Sigmoid colon (tissue), 7 donors: ENCODE data around the gene FMN2. TPM values are rescaled to one million over a fixed set of nuclear protein-coding genes. Genes with fewer than 3 reads are reported as not detected.
A peak's percentile ranks its signal among the peaks of the same experiment; 100 is the strongest.

Experiments
- DNase-seq: peaks from one replicate; pipeline ENCODE4 v3.0.0-alpha.2; 2019
- H3K27ac ChIP-seq, 4 donors: fragments of 200-600 bp; sonication (generic); one replicate each; pipeline ENCODE4 v1.5.1; 2016 to 2019; ENCODE audit warnings: mild to moderate bottlenecking in 1 of 4
- H3K27me3 ChIP-seq, 3 donors: fragments of 200-600 bp; sonication (generic); one replicate each; pipeline ENCODE4 v1.5.1; 2019; ENCODE audit warnings: mild to moderate bottlenecking in 1 of 3
- H3K36me3 ChIP-seq, 4 donors: fragments of 200-600 bp; sonication (generic); one replicate each; pipeline ENCODE4 v1.5.1; 2016 to 2019
- H3K4me1 ChIP-seq, 4 donors: fragments of 200-600 bp; sonication (generic); one replicate each; pipeline ENCODE4 v1.5.1; 2017 to 2019
- H3K4me3 ChIP-seq, 4 donors: fragments of 200-600 bp; sonication (generic); one replicate each; pipeline ENCODE4 v1.5.1; 2017 to 2019; ENCODE audit warnings: mild to moderate bottlenecking in 2 of 4, moderate library complexity in 1 of 4
- H3K9me3 ChIP-seq, 4 donors: fragments of 200-600 bp in 3 of 4; sonication (generic) in 3 of 4; one replicate each; pipeline versions ENCODE4 v1.5.1 to v1.6.1; 2013 to 2019
- EP300 ChIP-seq, 4 donors: sonication (generic); formaldehyde crosslinking; IDR thresholded peaks; one replicate each; pipeline ENCODE4 v1.6.1; 2017; ENCODE audit warnings: antibody characterized with exemption in 4 of 4
- POLR2A ChIP-seq, 2 donors: fragments of 450-650 bp; IDR thresholded peaks; one replicate each; pipeline ENCODE4 v1.6.1; 2016; ENCODE audit warnings: antibody characterized with exemption in 2 of 2, mild to moderate bottlenecking in 2 of 2, moderate library complexity in 2 of 2
- POLR2AphosphoS5 ChIP-seq, 4 donors: sonication (generic); formaldehyde crosslinking; IDR thresholded peaks; one replicate each; pipeline ENCODE4 v1.6.1; 2017; ENCODE audit warnings: antibody characterized with exemption in 4 of 4
- WGBS, 2 donors: extraction: QIAGEN DNeasy Blood & Tissue Kit; methylation state at CpG; one replicate each; pipeline ENCODE4 v1.1.7; 2013; 5-methylcytosine and 5-hydroxymethylcytosine counted together
- intact Hi-C: fragments of 100-400 bp; cut with DNase I; formaldehyde crosslinking; loops from one replicate; pipeline ENCODE4 v1.15.1; 2023
- polyA plus RNA-seq, 3 donors: library from polyadenylated mRNA; stranded (reverse); fragments of 200-250 nt; gene quantifications; one replicate each; pipeline ENCODE4 v1.2.3, GENCODE V29; 2013
- total RNA-seq, 4 donors: library from RNA; depleted of rRNA; stranded (reverse); fragments of >200 nt; gene quantifications; one replicate each; pipeline ENCODE4 v1.1.0, GENCODE V29; 2016
- TF ChIP-seq, protein P1 (sequence below), 4 experiments: fragments of 450-650 bp in 3 of 4; fragments of 200-600 bp in 1 of 4; IDR thresholded peaks; one replicate each; pipeline ENCODE4 v1.5.1; 2016 to 2019; ENCODE audit warnings: antibody characterized with exemption in 4 of 4, mild to moderate bottlenecking in 3 of 4, moderate library complexity in 2 of 4
- donor health status: healthy with polysubstance abuse.
- donor health status: Bipolar disorder and iron deficiency.
- donor health status: healthy.

Gene FMN2
- total and polyA plus RNA-seq, 7 donors: 1.5 to 16.9 (median 10.3) TPM

DNA sequence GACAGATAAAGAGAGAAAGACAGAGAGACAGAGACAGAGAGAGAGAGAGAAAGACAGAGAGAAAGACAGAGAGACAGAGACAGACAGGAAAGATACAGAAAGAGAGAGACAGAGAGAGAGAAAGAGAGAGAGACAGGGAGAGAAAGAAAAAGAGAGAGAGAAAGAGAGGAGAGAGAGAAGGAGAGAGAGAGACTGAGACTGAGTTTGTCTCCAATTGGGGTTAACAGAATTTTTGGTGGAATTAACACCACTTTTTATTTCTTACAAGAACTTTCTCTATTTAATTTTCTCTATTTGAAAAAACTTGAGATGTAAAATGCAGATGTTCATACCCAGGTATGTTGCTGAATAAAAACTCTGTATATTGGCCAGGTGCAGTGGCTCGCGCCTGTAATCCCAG, 56.6 kb downstream of the FMN2 start:
- H3K27me3 ChIP-seq: no peaks in the 10 kb centered on the region
- no peaks in the 10 kb centered on the region for H3K36me3 ChIP-seq
- H3K4me3 ChIP-seq: no peak overlapping the region
- no peak for TF ChIP-seq EP300 (IDR thresholded peaks at IDR 0.05)
- TF ChIP-seq, protein P1, sequence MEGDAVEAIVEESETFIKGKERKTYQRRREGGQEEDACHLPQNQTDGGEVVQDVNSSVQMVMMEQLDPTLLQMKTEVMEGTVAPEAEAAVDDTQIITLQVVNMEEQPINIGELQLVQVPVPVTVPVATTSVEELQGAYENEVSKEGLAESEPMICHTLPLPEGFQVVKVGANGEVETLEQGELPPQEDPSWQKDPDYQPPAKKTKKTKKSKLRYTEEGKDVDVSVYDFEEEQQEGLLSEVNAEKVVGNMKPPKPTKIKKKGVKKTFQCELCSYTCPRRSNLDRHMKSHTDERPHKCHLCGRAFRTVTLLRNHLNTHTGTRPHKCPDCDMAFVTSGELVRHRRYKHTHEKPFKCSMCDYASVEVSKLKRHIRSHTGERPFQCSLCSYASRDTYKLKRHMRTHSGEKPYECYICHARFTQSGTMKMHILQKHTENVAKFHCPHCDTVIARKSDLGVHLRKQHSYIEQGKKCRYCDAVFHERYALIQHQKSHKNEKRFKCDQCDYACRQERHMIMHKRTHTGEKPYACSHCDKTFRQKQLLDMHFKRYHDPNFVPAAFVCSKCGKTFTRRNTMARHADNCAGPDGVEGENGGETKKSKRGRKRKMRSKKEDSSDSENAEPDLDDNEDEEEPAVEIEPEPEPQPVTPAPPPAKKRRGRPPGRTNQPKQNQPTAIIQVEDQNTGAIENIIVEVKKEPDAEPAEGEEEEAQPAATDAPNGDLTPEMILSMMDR (IDR thresholded peaks at IDR 0.05): no peak
- TF ChIP-seq POLR2AphosphoS5 (IDR thresholded peaks at IDR 0.05): no peak
- no peak for TF ChIP-seq POLR2A (IDR thresholded peaks at IDR 0.05)
- WGBS, 2 donors: 97 to 98% methylated on average over 2 of the region's 2 CpGs
- H3K9me3 ChIP-seq: no peaks in the 10 kb centered on the region
- no peaks in the 10 kb centered on the region for H3K4me1 ChIP-seq
- no peak for DNase-seq
- no peak overlapping the region for H3K27ac ChIP-seq
- intact Hi-C loops: no loop called here

DNA sequence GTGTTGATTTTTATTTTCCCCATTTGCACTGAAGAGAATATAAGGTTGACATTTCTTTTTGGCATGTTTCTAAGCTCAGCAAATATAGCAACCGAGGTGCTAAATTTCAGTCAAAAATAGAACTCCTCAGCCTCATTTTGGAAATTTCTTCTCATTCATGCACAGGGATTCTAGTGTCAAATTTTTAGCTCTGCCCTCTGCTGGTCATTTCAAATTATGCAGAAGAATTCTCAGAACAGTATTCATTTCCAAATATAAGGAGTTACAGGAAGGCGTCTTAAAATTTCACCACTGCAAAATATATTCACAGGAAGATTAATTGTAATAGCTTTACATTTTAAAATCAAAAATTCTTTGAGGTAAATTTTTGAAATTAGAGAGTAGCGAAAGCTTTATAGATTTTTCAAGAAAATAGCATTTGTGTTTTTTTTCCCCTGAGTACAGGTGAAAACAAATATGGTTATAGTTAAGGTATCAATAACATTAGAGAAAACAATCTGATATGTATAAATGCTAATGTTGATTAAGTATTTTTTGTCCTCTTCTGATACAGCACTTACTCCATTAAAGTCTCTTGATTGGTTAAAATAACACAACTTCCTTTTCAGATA, 57.9 kb downstream of the FMN2 start:
- TF ChIP-seq EP300 (IDR thresholded peaks at IDR 0.05) (no peak), POLR2A (IDR thresholded peaks at IDR 0.05) (no peak), POLR2AphosphoS5 (IDR thresholded peaks at IDR 0.05) (no peak)
- TF ChIP-seq, protein P1 (IDR thresholded peaks at IDR 0.05): peak in 3 of 4 experiments; percentile 56 to 68 (median 57)
- H3K27ac ChIP-seq: no peak overlapping the region
- no peaks in the 10 kb centered on the region for H3K9me3 ChIP-seq
- no peaks in the 10 kb centered on the region for H3K4me1 ChIP-seq
- intact Hi-C loops: loop anchor here (1.0 to 5.0 kb wide), 3 partner anchors 38 to 122 kb away; no protein-coding TSS in a partner anchor
- no peaks in the 10 kb centered on the region for H3K27me3 ChIP-seq
- no peak for DNase-seq
- no peaks in the 10 kb centered on the region for H3K36me3 ChIP-seq
- 34 to 40% methylated on average over 3 of the region's 3 CpGs for WGBS, 2 donors
- H3K4me3 ChIP-seq: no peak overlapping the region

DNA sequence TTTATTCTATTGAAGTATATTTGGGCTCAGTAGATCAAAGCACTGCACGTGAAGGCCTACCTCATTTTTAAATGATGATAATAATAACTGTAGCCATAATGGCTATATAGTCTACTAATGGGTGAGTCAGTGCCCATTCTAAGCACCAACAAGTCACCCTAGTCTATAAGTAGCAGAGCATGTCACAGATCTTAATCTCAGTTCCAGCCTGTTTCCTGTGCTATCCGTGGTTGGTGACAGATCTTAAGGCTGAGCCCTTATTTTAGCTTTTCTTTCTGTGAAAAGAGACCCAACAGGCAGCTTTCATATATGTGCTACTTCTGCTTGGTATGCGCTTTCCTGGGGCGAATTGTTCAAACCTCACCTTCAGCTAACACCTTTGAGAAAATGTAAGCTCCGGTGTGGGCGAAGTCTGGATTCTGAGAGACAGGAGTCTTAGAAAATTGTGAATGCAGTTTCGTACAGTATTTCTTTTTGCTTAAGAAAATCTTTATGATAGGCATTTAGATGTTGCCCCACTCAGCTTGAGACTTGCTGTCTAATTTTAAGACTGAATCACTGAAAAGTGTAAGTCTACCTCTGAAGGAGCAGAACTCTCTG, 59.6 kb downstream of the FMN2 start:
- no peaks in the 10 kb centered on the region for H3K4me1 ChIP-seq
- H3K9me3 ChIP-seq: no peaks in the 10 kb centered on the region
- no peaks in the 10 kb centered on the region for H3K27me3 ChIP-seq
- DNase-seq: no peak
- intact Hi-C loops: loop anchor here (5.0 kb wide), 1 partner anchor 36 kb away; no protein-coding TSS in a partner anchor
- no peak overlapping the region for H3K27ac ChIP-seq
- no peak for TF ChIP-seq POLR2A (IDR thresholded peaks at IDR 0.05)
- TF ChIP-seq EP300 (IDR thresholded peaks at IDR 0.05): no peak
- TF ChIP-seq, protein P1 (IDR thresholded peaks at IDR 0.05): no peak
- TF ChIP-seq POLR2AphosphoS5 (IDR thresholded peaks at IDR 0.05): no peak
- H3K36me3 ChIP-seq: no peaks in the 10 kb centered on the region
- WGBS, 2 donors: 65 to 90% methylated on average over 7 of the region's 7 CpGs
- no peak overlapping the region for H3K4me3 ChIP-seq

DNA sequence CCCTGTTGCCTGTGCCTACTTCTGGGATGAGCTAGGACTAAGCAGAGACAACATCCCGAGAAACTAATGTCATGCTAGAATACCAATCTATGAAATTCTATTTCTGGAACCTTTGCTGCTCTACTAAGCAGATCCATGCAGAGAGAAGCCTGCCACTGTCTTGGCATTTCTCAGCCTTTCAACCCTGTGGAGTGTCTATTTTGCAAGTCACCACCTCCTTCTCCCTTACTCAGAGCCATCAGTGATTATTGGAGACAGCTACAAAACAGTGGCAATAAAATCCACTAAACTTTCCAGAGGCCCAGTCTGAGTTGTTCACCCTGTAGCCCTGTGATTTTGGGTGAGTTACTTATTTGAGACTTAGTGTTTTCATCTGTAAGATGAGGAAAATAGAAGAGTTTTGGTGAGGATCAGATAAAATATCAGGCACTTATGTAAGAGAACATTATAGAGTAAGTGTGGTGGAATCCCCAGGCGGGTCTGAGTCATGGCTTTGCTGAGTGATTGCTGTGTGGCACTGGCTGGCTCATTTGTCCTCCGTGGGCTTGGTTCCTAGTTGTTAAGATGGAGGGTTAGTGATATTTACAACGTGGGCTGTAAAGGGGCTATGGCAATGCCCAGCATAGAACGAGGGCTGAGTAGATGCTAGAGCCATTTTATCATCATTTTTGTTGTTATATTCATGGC, 61.1 kb downstream of the FMN2 start:
- Histone ChIP-seq H3K27ac (no peak overlapping the region), H3K36me3 (no peaks in the 10 kb centered on the region), H3K9me3 (no peaks in the 10 kb centered on the region), H3K27me3 (no peaks in the 10 kb centered on the region), H3K4me3 (no peak overlapping the region), H3K4me1 (no peaks in the 10 kb centered on the region)
- DNase-seq: no peak
- TF ChIP-seq POLR2AphosphoS5 (IDR thresholded peaks at IDR 0.05) (no peak), POLR2A (IDR thresholded peaks at IDR 0.05) (no peak), EP300 (IDR thresholded peaks at IDR 0.05) (no peak)
- TF ChIP-seq, protein P1 (IDR thresholded peaks at IDR 0.05): no peak
- intact Hi-C loops: loop anchor here (5.0 kb wide), 1 partner anchor 35 kb away; no protein-coding TSS in a partner anchor
- WGBS, 2 donors: 73 to 79% methylated on average over 5 of the region's 5 CpGs
